K562 (cell line): Measurements from ENCODE around the gene TARS2. TPM values are rescaled to one million over a fixed set of nuclear protein-coding genes. Genes with fewer than 3 reads are reported as not detected.
A peak's percentile ranks its signal among the peaks of the same experiment; 100 is the strongest.

Source experiments
- CREB1 ChIP-seq, 2 experiments: sonication (generic) in 1 of 2; formaldehyde crosslinking in 1 of 2; IDR thresholded peaks; 2 replicates each; pipeline versions ENCODE4 v1.6.1 to v1.8.0; 2012 to 2022; ENCODE audit warnings: inconsistent platforms in 1 of 2, mild to moderate bottlenecking in 1 of 2, missing genetic modification reagents in 1 of 2, moderate library complexity in 1 of 2
- E2F5 ChIP-seq: sonication (generic); formaldehyde crosslinking; IDR thresholded peaks from 2 replicates; pipeline ENCODE4 v1.8.0; 2022; ENCODE audit warnings: mild to moderate bottlenecking, missing genetic modification reagents
- GABPA ChIP-seq: fragments of 200-800 bp; sonication (Bioruptor generic); conservative IDR thresholded peaks from 2 replicates; pipeline ENCODE4 v1.6.1; 2016; ENCODE audit warnings: low read depth, missing genetic modification characterization, missing compliant biosample characterization
- HNRNPL ChIP-seq: fragments of 200-400 bp; formaldehyde crosslinking; IDR thresholded peaks from 2 replicates; pipeline ENCODE4 v1.6.1; 2017; ENCODE audit warnings: low read depth, mild to moderate bottlenecking, low read length
- L3MBTL2 ChIP-seq: fragments of 450-650 bp; IDR thresholded peaks from 2 replicates; pipeline ENCODE4 v1.6.1; 2016; ENCODE audit warnings: mild to moderate bottlenecking, moderate library complexity
- NCOA2 ChIP-seq, 2 experiments: fragments of 450-650 bp; IDR thresholded peaks; 2 replicates each; pipeline ENCODE4 v1.6.1; 2018; ENCODE audit warnings: mild to moderate bottlenecking in 2 of 2, moderate library complexity in 1 of 2; ENCODE audit not compliant: partially characterized antibody in 2 of 2
- NFATC3 ChIP-seq: fragments of 450-650 bp; IDR thresholded peaks from 2 replicates; pipeline ENCODE4 v1.6.1; 2017; ENCODE audit warnings: mild to moderate bottlenecking
- SIRT6 ChIP-seq: IDR thresholded peaks from one replicate; pipeline ENCODE4 v1.6.1; 2012; ENCODE audit warnings: low read depth, mild to moderate bottlenecking, control low read depth, inconsistent platforms, low read length, moderate library complexity
- SMARCA5 ChIP-seq: fragments of 450-650 bp; IDR thresholded peaks from 2 replicates; pipeline ENCODE4 v1.6.1; 2016
- SMC3 ChIP-seq: conservative IDR thresholded peaks from 2 replicates; pipeline ENCODE4 v1.6.1; 2011; ENCODE audit warnings: low read depth, low read length, improper control_type of control experiment; ENCODE audit not compliant: insufficient read depth
- SP2 ChIP-seq: IDR thresholded peaks from 2 replicates; pipeline ENCODE4 v1.6.1; 2011; ENCODE audit warnings: mild to moderate bottlenecking, low read depth, low read length, moderate library complexity; ENCODE audit not compliant: poor library complexity, severe bottlenecking; ENCODE audit errors: extremely low read depth
- SREBF2 ChIP-seq: sonication (generic); formaldehyde crosslinking; IDR thresholded peaks from 2 replicates; pipeline ENCODE4 v1.4.0; 2020; ENCODE audit warnings: mild to moderate bottlenecking, missing genetic modification reagents
- SRSF7 ChIP-seq: fragments of 200-400 bp; formaldehyde crosslinking; optimal IDR thresholded peaks from 2 replicates; pipeline ENCODE3; 2017; ENCODE audit warnings: mild to moderate bottlenecking, low read depth, low read length
- XRCC4 ChIP-seq: IDR thresholded peaks from one replicate; pipeline ENCODE4 v1.6.1; 2011; ENCODE audit not compliant: insufficient read depth, insufficient read length; ENCODE audit errors: extremely low read depth
- ZBED1 ChIP-seq: IDR thresholded peaks from 2 replicates; pipeline ENCODE4 v1.6.1; 2014
- ZBTB17 ChIP-seq: fragments of 450-650 bp; formaldehyde crosslinking; IDR thresholded peaks from 2 replicates; pipeline ENCODE4 v1.4.0; 2020; ENCODE audit warnings: mild to moderate bottlenecking
- ZFP91 ChIP-seq: sonication (generic); formaldehyde crosslinking; IDR thresholded peaks from 2 replicates; pipeline ENCODE4 v1.8.0; 2022; ENCODE audit warnings: mild to moderate bottlenecking, missing genetic modification reagents
- ZNF444 ChIP-seq: fragments of 250-450 bp; sonication (Bioruptor Pico); IDR thresholded peaks from 2 replicates; pipeline ENCODE4 v1.4.0; 2020; ENCODE audit warnings: mild to moderate bottlenecking, moderate library complexity
- ZNF696 ChIP-seq: fragments of 250-450 bp; sonication (Bioruptor Pico); conservative IDR thresholded peaks from 2 replicates; pipeline ENCODE4 v1.4.0; 2020; ENCODE audit warnings: mild to moderate bottlenecking, moderate library complexity
- polyA plus RNA-seq, 8 experiments: library from polyadenylated mRNA; depleted of rRNA in 4 of 8; stranded (reverse) in 5 of 8; unstranded in 3 of 8; fragments of >200 nt; fragmentation: Nextera tagmentation in 2 of 8; fragmentation: Illumina TruSeq in 1 of 8; extraction: Ambion mirVana in 2 of 8; extraction: Trizol in 1 of 8; gene quantifications; 2 replicates each; pipeline versions ENCODE4 v1.2.1 to v1.2.3, GENCODE V29; 2011 to 2014; ENCODE audit warnings: inconsistent platforms in 1 of 8, missing spikeins in 1 of 8
- total RNA-seq, 7 experiments: library from RNA; depleted of rRNA in 6 of 7; stranded (reverse); fragments of >200 nt in 6 of 7; fragmentation: Illumina TruSeq in 2 of 7; extraction: Trizol in 2 of 7; gene quantifications; 2 replicates each; pipeline versions ENCODE4 v1.2.1 to v1.2.3, GENCODE V29; 2011 to 2021; ENCODE audit warnings: low replicate concordance in 1 of 7
- TF ChIP-seq, protein P1 (sequence below): fragments of 250-450 bp; sonication (Bioruptor Pico); IDR thresholded peaks from 2 replicates; pipeline ENCODE4 v1.4.0; 2020; ENCODE audit warnings: mild to moderate bottlenecking, moderate library complexity
- TF ChIP-seq, protein P2 (sequence below): fragments of 250-450 bp; sonication (Bioruptor Pico); IDR thresholded peaks from 2 replicates; pipeline ENCODE4 v1.5.0; 2021
- TF ChIP-seq, protein P3 (sequence below), 2 experiments: fragments of 250-450 bp in 1 of 2; fragments of 450-650 bp in 1 of 2; sonication (Bioruptor Pico) in 1 of 2; IDR thresholded peaks; 2 replicates each; pipeline versions ENCODE4 v1.6.1 to v1.8.0; 2016 to 2021; ENCODE audit warnings: mild to moderate bottlenecking in 2 of 2, moderate library complexity in 2 of 2, missing compliant biosample characterization in 1 of 2, missing genetic modification characterization in 1 of 2

TARS2 gene
- total and polyA plus RNA-seq, 9 of the 15 experiments (the other 6 are each of a cell fraction or from before 2014, with no cell fraction given), result 17.0 to 64.2 (median 39.4) TPM

GRCh38 chr1:150507912-150508864 lies 21.0 kb downstream of the TARS2 start, which contains the start of gene ECM1 (continued):
- TF ChIP-seq CREB1 (IDR thresholded peaks at IDR 0.05), result no peak
- TF ChIP-seq CREB1 (CRISPR knock-in tag; IDR thresholded peaks at IDR 0.05), result no peak
- TF ChIP-seq XRCC4, result no peak
- no peak for TF ChIP-seq ZBTB17 (CRISPR knock-in tag)
- TF ChIP-seq, protein P1, sequence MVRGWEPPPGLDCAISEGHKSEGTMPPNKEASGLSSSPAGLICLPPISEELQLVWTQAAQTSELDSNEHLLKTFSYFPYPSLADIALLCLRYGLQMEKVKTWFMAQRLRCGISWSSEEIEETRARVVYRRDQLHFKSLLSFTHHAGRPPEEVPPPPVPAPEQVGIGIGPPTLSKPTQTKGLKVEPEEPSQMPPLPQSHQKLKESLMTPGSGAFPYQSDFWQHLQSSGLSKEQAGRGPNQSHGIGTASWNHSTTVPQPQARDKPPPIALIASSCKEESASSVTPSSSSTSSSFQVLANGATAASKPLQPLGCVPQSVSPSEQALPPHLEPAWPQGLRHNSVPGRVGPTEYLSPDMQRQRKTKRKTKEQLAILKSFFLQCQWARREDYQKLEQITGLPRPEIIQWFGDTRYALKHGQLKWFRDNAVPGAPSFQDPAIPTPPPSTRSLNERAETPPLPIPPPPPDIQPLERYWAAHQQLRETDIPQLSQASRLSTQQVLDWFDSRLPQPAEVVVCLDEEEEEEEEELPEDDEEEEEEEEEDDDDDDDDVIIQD (CRISPR knock-in tag), result no peak
- TF ChIP-seq, protein P2, sequence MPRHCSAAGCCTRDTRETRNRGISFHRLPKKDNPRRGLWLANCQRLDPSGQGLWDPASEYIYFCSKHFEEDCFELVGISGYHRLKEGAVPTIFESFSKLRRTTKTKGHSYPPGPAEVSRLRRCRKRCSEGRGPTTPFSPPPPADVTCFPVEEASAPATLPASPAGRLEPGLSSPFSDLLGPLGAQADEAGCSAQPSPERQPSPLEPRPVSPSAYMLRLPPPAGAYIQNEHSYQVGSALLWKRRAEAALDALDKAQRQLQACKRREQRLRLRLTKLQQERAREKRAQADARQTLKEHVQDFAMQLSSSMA (CRISPR knock-in tag), result no peak
- no peak for TF ChIP-seq SP2
- TF ChIP-seq ZBED1, result no peak
- TF ChIP-seq SREBF2 (CRISPR knock-in tag), result no peak
- TF ChIP-seq HNRNPL, result no peak
- no peak for TF ChIP-seq ZNF444 (CRISPR knock-in tag)
- no peak for TF ChIP-seq SIRT6
- no peak for TF ChIP-seq SMARCA5
- no peak for TF ChIP-seq SMC3
- TF ChIP-seq NCOA2 (IDR thresholded peaks at IDR 0.05; ENCODE audit: partially characterized antibody in 2 of 2), result no peak
- TF ChIP-seq NFATC3, result no peak
- TF ChIP-seq ZFP91, result no peak
- peak; percentile 13; the same call in 1 of the 2 replicates for TF ChIP-seq GABPA
- TF ChIP-seq L3MBTL2, result peak; percentile 33; the same call in 1 of the 2 replicates
- TF ChIP-seq E2F5 (CRISPR knock-in tag), result no peak
- TF ChIP-seq, protein P3, sequence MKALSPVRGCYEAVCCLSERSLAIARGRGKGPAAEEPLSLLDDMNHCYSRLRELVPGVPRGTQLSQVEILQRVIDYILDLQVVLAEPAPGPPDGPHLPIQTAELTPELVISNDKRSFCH (CRISPR knock-in tag; IDR thresholded peaks at IDR 0.05), result no peak
- TF ChIP-seq, protein P3 (tag; IDR thresholded peaks at IDR 0.05), result no peak
- TF ChIP-seq ZNF696 (CRISPR knock-in tag), result no peak
- no peak for TF ChIP-seq SRSF7
